Neural cell (in vitro differentiated cells): ENCODE measurements around the gene ZNF831.

Experiments used
- CTCF ChIP-seq: fragments of 450-650 bp; IDR thresholded peaks from 2 replicates; pipeline ENCODE4 v1.5.1; 2014; ENCODE audit warnings: antibody characterized with exemption, mild to moderate bottlenecking, moderate library complexity; ENCODE audit not compliant: poor library complexity, severe bottlenecking
- EP300 ChIP-seq: fragments of 450-650 bp; conservative IDR thresholded peaks from 2 replicates; pipeline ENCODE4 v1.6.1; 2014; ENCODE audit warnings: antibody characterized with exemption, mild to moderate bottlenecking, moderate library complexity; ENCODE audit not compliant: poor library complexity, severe bottlenecking
- EZH2 ChIP-seq: fragments of 200-600, 300-800 bp; shearing (Covaris generic), sonication (generic); IDR thresholded peaks from 2 replicates; pipeline ENCODE4 v1.6.1; 2014; ENCODE audit warnings: antibody characterized with exemption, low read length, borderline replicate concordance, mild to moderate bottlenecking; ENCODE audit not compliant: insufficient read depth, poor library complexity, severe bottlenecking
- POLR2AphosphoS5 ChIP-seq: IDR thresholded peaks from 2 replicates; pipeline ENCODE4 v1.6.1; 2012
- REST ChIP-seq: IDR thresholded peaks from 2 replicates; pipeline ENCODE4 v1.6.1; 2012; ENCODE audit warnings: borderline replicate concordance
- SMC3 ChIP-seq: fragments of 450-650 bp; conservative IDR thresholded peaks from 2 replicates; pipeline ENCODE4 v1.6.1; 2014; ENCODE audit warnings: antibody characterized with exemption, mild to moderate bottlenecking, moderate library complexity; ENCODE audit not compliant: poor library complexity
- TAF1 ChIP-seq: IDR thresholded peaks from 2 replicates; pipeline ENCODE4 v1.6.1; 2012; ENCODE audit warnings: low read depth

GRCh38 chr20:59255256-59255655 is 91.6 kb downstream of the ZNF831 start:
- no peak for TF ChIP-seq CTCF
- no peak for TF ChIP-seq EZH2
- no peak for TF ChIP-seq POLR2AphosphoS5
- TF ChIP-seq SMC3, result no peak
- no peak for TF ChIP-seq EP300
- TF ChIP-seq TAF1, result no peak
- TF ChIP-seq REST, result no peak
